ENCODE results near the gene POU2F3. TPM values are rescaled to one million over a fixed set of nuclear protein-coding genes. Genes with fewer than 3 reads are reported as not detected.
A peak's percentile ranks its signal among the peaks of the same experiment; 100 is the strongest.

POU2F3 gene
- total RNA-seq, 4 donors from 2014 or later: not detected

DNA sequence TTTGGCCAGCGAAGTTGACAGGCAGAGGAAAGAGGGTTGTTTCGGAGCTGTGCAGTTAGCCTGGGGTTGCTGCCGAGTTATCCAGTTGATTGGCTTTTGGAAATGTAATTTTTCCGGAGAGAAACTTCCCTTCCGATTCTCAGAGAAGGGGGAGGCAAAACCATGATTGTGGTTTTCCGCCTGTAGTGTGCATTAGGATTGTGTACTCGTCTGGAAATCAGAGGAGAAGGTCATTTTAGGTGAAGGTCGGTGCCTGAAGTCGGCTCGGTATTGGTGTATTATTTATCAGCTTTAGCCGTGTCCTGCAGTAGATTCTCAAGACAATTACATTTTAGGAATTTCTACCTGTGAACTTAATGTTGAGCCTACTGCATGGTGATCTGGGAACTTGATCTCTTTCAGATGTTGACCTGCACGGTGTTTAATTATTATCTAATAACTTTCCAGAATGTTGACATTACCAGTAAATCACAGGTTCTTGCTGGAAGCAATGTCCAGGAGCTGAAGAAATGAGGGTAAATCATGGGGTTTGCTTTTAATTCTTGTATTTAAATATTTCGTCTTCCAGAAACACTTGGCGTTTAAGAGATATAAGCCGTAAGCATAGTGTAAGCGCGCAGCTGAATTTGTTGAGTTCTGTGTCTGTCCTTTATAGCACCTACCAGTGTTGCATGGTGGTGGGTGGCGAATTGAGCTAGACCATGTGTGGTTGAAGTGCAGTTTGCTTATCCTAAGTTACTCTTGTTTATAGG lies 97.6 kb downstream of the POU2F3 start:
- Histone ChIP-seq H3K9me3 (no peaks in the 10 kb centered on the region), H3K27ac (peak overlapping the region; percentile 97 to 99 (median 98)), H3K4me1 (peaks cover 40 to 48% of the 10 kb centered on the region in 2 donors), H3K4me3 (peak overlapping the region; percentile 81 to 96 (median 90)), H3K27me3 (no peaks in the 10 kb centered on the region), H3K36me3 (no peaks in the 10 kb centered on the region)
- in situ Hi-C loops (cut with MboI; ENCODE audit: low sequenced_read_pairs in 4 of 4): loop anchor here in 2 of 4 donors (25.0 kb wide), 1 partner anchor 100 kb away; no protein-coding TSS in a partner anchor
- DNase-seq (no peak), ATAC-seq (no peak)
- no peak for TF ChIP-seq POLR2A (IDR thresholded peaks at IDR 0.05)
- TF ChIP-seq, protein P1, sequence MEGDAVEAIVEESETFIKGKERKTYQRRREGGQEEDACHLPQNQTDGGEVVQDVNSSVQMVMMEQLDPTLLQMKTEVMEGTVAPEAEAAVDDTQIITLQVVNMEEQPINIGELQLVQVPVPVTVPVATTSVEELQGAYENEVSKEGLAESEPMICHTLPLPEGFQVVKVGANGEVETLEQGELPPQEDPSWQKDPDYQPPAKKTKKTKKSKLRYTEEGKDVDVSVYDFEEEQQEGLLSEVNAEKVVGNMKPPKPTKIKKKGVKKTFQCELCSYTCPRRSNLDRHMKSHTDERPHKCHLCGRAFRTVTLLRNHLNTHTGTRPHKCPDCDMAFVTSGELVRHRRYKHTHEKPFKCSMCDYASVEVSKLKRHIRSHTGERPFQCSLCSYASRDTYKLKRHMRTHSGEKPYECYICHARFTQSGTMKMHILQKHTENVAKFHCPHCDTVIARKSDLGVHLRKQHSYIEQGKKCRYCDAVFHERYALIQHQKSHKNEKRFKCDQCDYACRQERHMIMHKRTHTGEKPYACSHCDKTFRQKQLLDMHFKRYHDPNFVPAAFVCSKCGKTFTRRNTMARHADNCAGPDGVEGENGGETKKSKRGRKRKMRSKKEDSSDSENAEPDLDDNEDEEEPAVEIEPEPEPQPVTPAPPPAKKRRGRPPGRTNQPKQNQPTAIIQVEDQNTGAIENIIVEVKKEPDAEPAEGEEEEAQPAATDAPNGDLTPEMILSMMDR (IDR thresholded peaks at IDR 0.05 in 4 of 5, conservative IDR thresholded peaks at IDR 0.05 in 1 of 5): no peak
- intact Hi-C loops (cut with DNase I; ENCODE audit: low total_unique reads): loop anchor here (2.0 kb wide), 2 partner anchors 55 to 63 kb away; no protein-coding TSS in a partner anchor

DNA sequence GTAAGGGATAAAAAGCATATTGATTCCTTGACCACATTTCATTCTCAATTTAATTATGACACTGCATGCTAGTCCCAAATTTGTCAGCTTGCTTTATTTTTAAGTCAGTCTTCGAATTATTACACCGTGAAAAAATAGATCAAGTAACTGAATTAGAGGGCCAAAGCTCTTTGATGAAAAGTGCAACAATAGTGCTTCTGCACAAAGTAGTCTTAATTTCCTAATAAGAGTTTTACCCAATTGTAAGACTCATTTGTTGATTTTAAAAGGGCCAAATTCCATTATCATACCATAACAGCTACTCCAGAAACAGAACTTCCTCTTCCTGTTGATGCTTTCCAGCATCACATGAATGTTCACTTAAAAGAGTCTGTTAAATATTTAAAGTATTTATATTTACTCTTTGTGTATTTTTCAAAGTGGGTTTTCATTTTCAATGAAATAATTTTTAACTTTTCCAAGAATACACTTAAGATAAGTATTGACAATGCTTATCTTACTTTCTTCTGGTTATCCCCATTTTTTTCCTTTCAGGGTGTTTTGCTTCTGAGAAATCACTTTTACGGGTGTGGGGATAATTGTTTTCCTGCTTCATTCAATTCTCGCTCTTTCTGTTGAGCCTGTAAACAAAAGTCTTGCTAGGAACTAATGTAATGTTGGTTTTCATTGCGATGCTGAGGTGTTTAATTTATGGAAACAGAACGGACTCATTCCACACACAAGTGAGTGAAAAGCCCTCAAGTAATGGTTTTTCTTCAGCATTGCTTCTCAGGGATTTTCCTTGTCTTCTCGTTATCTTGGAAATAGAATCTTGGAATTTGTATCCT lies 98.4 kb downstream of the POU2F3 start:
- Histone ChIP-seq H3K27me3 (no peaks in the 10 kb centered on the region), H3K9me3 (no peaks in the 10 kb centered on the region), H3K4me1 (peaks cover 47 to 54% of the 10 kb centered on the region in 2 donors), H3K4me3 (peak overlapping the region; percentile 81 to 96 (median 90)), H3K36me3 (no peaks in the 10 kb centered on the region), H3K27ac (peak overlapping the region; percentile 97 to 99 (median 98))
- ATAC-seq (no peak), DNase-seq (no peak)
- intact Hi-C loops (cut with DNase I; ENCODE audit: low total_unique reads): no loop called here
- in situ Hi-C loops (cut with MboI; ENCODE audit: low sequenced_read_pairs in 4 of 4): loop anchor here in 2 of 4 donors (25.0 kb wide), 1 partner anchor 99 kb away; no protein-coding TSS in a partner anchor
- no peak for TF ChIP-seq POLR2A (IDR thresholded peaks at IDR 0.05)
- TF ChIP-seq, protein P1 (IDR thresholded peaks at IDR 0.05 in 4 of 5, conservative IDR thresholded peaks at IDR 0.05 in 1 of 5): no peak

DNA sequence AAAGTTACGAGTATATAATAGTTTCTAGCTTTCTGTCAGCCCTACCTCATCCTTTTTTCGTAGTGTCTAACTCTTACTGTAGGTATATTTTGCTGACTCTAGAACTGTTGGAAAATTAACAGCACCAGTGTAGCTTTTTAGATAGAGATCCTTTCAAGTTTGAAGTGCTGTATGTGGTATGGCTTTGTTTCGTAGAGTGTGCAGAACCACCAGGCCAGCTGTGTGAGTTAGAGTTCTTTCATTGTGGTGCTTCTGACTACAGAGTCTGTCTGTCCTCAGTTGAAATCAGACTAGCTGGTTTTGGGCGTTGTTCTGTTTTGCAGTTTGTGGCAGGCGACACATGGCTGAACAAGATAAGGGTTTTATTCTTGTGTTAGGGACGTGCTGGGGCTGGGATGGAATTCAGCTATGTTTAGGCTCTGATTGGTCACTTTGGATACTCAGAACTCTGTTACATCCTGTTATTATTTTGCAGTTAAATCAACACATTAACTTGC lies 99.5 kb downstream of the POU2F3 start:
- in situ Hi-C loops (cut with MboI; ENCODE audit: low sequenced_read_pairs in 4 of 4): loop anchor here in 2 of 4 donors (25.0 kb wide), 1 partner anchor 98 kb away; no protein-coding TSS in a partner anchor
- H3K9me3 ChIP-seq: no peaks in the 10 kb centered on the region
- TF ChIP-seq, protein P1 (IDR thresholded peaks at IDR 0.05 in 4 of 5, conservative IDR thresholded peaks at IDR 0.05 in 1 of 5): no peak
- peak in 1 of 2 donors; percentile 15 for TF ChIP-seq POLR2A (IDR thresholded peaks at IDR 0.05)
- DNase-seq (no peak), ATAC-seq (no peak)
- H3K4me1 ChIP-seq: peaks cover 54 to 58% of the 10 kb centered on the region in 2 donors
- H3K36me3 ChIP-seq: no peaks in the 10 kb centered on the region
- H3K27me3 ChIP-seq: no peaks in the 10 kb centered on the region
- peak overlapping the region; percentile 97 to 99 (median 98) for H3K27ac ChIP-seq
- peak overlapping the region; percentile 81 to 96 (median 90) for H3K4me3 ChIP-seq
- intact Hi-C loops (cut with DNase I; ENCODE audit: low total_unique reads): no loop called here

DNA sequence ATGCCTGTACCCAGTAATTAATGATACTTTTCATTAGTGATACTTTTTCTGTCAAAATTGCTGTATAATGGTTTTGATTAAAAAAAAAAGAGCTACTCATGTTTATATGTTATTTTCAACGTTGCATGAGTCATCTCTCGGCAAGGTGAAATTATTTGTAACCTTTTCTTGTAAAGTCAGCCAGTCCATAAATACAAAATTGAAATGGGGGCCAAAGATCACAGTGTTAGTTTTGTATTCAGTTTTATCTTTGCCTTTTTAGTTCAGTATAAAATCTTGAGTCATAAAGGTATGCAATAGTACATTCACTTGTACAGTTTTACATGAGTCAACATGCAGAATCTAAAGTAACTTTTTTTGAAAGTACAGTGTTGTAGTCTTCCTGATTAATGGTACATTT lies 100.6 kb downstream of the POU2F3 start:
- Histone ChIP-seq H3K36me3 (no peaks in the 10 kb centered on the region), H3K9me3 (no peaks in the 10 kb centered on the region), H3K27me3 (no peaks in the 10 kb centered on the region), H3K27ac (peak overlapping the region; percentile 97 to 99 (median 98)), H3K4me3 (peak overlapping the region; percentile 81 to 96 (median 90)), H3K4me1 (peaks cover 64 to 69% of the 10 kb centered on the region in 2 donors)
- no peak for ATAC-seq
- DNase-seq: no peak
- intact Hi-C loops (cut with DNase I; ENCODE audit: low total_unique reads) (loop anchor here (10.0 kb wide), 1 partner anchor 1036 kb away; no protein-coding TSS in a partner anchor), in situ Hi-C loops (cut with MboI; ENCODE audit: low sequenced_read_pairs in 4 of 4) (loop anchor here in 2 of 4 donors (25.0 kb wide), 1 partner anchor 97 kb away; no protein-coding TSS in a partner anchor)
- TF ChIP-seq, protein P1 (IDR thresholded peaks at IDR 0.05 in 4 of 5, conservative IDR thresholded peaks at IDR 0.05 in 1 of 5): no peak
- TF ChIP-seq POLR2A (IDR thresholded peaks at IDR 0.05): no peak

All from gastrocnemius medialis (tissue), 4 donors.